GM20431 (cell line): ENCODE data around the gene ACKR3.

Source experiments
- in situ Hi-C: fragments of 300-500 bp; cut with MseI, MboI; formaldehyde crosslinking; loops from one replicate; pipeline ENCODE4 v1.15.0; 2020; ENCODE audit warnings: low sequenced_read_pairs; ENCODE audit not compliant: unreplicated experiment

The ACKR3 gene

DNA sequence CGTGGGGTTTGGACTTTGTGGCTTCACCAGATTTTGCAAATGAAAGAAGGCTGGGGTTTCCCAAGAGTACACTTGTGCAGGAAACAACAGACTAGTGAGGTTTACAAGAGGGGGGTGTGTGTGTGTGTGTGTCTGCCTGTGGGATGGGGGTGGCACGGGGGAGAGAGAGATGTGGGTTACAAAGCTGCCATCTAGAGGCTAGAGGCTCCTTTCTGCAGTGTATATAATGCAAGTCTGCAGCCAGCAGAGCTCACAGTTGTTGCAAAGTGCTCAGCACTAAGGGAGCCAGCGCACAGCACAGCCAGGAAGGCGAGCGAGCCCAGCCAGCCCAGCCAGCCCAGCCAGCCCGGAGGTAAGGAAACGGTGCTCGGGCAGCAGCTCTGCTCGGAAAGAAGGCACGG, at the start of gene ACKR3:
ACKR3 (plus strand) TSS at position 253 of the 401 bp plus-strand sequence. CDS start 10,641 bp downstream, outside the sequence.
- in situ Hi-C loops: no loop called here

DNA sequence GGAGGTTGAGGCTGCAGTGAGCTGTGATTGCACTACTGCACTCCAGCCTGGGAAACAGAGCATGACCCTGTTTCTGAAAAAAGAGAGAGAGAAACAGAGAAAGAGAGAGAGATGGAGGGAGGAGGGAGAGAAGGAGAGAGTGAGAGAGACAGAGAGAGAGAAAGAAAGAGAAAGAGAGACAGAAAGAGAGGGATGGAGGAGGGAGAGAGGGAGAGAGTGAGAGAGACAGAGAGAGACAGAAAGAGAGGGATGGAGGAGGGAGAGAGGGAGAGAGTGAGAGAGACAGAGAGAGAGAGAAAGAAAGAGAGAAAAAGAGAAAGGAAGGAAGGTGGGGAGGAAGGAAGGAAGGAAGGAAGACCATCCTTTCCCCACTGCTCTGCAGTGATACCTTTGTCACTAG, 48.1 kb upstream of the ACKR3 start:
- in situ Hi-C loops: loop anchor here (25.0 kb wide), 1 partner anchor 541 kb away; no protein-coding TSS in a partner anchor

GRCh38 chr2:236523249-236523648, 46.4 kb upstream of the ACKR3 start:
- in situ Hi-C loops: loop anchor here (25.0 kb wide), 1 partner anchor 539 kb away; no protein-coding TSS in a partner anchor

- in situ Hi-C loops: no loop called here
Measured at GRCh38 chr2:236525411-236525997, 44.1 kb upstream of the ACKR3 start.

- in situ Hi-C loops: no loop called here
Measured at GRCh38 chr2:236526455-236527158, 43.0 kb upstream of the ACKR3 start.

GRCh38 chr2:236527159-236527630, 42.4 kb upstream of the ACKR3 start:
- in situ Hi-C loops: no loop called here

DNA sequence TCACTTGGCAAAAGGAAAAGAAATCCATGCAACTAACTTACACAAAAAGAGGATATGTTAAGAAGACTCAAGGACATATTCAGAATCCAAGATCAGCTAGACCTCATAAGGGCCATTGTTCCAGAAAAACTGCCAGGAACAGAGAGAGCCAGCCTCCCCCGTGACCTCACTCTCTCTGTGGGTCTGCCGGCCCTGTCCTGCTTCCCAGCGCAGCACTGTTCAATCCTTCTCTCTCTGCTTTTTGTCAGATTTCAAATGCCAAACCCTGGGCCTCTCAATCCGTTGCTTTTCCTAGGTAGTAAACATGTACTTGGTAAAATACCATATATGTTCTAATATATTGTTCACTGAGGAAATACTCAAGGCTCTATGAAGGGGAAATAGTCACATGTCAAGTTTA, 40.0 kb upstream of the ACKR3 start:
- in situ Hi-C loops: no loop called here

DNA sequence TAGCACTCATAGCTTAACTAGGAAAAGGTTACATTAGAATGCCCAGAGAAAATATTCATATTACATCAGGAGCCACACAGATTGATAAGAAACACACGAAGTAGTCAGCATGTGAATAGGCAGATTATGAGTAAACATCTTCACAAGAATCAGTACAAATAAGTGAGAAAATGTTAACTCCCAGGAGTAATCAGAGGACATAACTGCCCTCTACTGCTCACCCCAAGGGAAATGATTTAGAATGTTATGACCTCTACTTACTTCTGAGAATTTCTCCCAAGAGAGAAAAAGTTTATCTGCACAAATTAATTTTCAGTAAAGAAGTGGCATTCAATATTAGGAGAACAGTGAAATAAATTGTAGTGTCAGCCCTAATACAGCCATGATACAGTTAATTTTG, 39.1 kb upstream of the ACKR3 start:
- in situ Hi-C loops: no loop called here

GRCh38 chr2:236531195-236531594, 38.4 kb upstream of the ACKR3 start:
- in situ Hi-C loops: no loop called here

DNA sequence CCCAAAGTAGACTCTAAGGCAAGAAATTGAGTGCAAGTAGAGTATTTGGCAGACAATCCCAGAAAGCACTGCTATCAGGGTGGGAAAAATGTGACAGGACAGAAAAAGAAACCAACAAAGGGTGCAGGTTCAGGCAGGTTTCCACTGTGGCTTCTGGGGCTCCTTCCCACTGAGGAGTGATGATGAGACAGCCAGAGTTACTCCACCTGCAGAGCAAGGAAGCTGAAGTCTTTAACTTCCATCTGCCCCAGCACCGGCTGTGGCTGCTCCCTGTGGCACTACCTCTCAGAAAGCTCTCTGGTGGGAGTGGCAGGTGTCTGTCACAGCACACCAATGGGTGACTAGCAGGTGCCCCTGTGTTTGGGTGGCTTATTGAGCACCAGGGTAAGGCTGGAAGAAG, 37.6 kb upstream of the ACKR3 start:
- in situ Hi-C loops: no loop called here

- in situ Hi-C loops: no loop called here
Measured at GRCh38 chr2:236533343-236533742, 36.3 kb upstream of the ACKR3 start.

GRCh38 chr2:236535024-236535423, 34.6 kb upstream of the ACKR3 start:
- in situ Hi-C loops: no loop called here

GRCh38 chr2:236536727-236537398, 32.8 kb upstream of the ACKR3 start:
- in situ Hi-C loops: no loop called here

GRCh38 chr2:236538242-236538641, 31.4 kb upstream of the ACKR3 start:
- in situ Hi-C loops: no loop called here

DNA sequence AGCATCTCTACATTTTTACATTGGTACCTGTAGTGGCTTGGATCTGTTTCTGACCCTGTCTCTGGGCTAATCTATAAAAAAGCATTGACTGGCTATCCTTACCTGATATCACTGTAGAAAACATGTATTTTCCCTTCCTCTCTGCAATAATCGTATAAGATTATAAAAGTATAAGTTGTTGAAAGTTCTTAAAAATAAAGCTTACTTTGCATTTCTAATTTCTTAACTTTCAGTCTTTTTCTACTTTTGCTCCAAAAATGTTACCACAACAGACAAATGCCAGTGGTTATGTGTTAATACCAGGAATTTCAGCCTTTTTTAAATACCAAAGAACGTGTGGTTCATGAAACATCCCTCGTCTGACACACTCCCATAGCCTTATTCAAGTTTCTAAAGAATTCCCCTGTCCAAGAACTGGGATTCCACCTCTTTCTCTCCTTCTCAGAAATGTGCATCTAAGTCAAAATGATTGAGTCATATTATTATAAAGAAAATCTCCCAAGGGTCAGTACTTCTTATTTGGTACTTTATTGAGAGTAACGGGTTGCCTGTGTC, 28.5 kb upstream of the ACKR3 start:
- in situ Hi-C loops: no loop called here

DNA sequence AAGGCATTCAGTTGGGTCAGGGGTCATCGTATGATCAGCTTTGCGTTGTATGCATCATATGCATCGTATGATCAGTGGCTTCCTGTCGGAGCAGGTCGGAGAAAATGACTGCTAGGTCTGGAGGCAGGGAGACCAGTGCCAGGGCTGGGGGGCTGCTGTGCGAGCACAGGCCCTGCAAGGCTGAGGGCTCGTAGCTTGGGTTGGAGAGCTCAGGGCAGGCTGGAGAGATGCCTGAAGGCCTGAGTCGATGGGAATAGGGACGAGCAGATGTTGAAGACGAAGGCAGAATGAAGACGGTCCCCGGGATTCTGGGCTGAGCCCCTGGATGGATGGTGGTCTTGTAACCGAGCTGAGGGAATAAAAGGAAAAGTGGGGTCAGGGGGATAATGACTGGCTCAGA, 25.3 kb upstream of the ACKR3 start:
- in situ Hi-C loops: no loop called here

GRCh38 chr2:236545248-236545658, 24.4 kb upstream of the ACKR3 start:
- in situ Hi-C loops: no loop called here

DNA sequence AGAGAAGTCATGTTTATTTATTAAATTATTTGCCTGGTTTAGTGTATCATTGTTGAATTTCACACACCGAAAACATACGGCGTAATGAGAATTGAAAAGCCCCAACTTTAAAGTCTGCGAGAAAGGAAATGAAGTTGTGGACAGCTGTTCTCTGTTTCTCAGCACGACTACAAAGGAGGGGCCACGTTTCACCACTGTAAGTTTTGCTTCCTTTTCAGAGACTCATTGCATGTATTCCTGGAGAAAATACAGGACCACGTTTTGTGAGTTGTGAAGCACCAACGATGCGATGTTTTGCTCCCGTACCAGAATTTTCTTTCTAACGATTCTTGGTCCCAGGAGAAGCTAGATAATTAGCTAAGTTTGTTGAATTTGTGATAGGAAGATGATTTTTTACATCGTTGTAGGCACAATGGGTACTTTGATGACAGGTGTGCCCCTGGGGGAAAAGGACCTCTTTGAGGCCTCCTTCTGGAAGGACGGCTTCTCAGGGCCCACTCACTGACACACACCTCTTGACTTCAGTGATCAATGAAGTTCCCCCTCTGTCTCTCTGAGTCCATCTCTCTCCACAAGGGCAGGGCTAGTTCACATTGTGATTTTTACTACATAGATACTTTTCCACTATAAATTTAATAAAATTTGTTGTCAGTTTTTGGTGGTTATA, 23.7 kb upstream of the ACKR3 start:
- in situ Hi-C loops: no loop called here

- in situ Hi-C loops: no loop called here
Measured at GRCh38 chr2:236546561-236547002, 23.0 kb upstream of the ACKR3 start.

- in situ Hi-C loops: no loop called here
Measured at GRCh38 chr2:236547725-236548124, 21.9 kb upstream of the ACKR3 start.
